Osteoblast (primary cell): ENCODE data around the gene NSA2. TPM values are rescaled to one million over a fixed set of nuclear protein-coding genes. Genes with fewer than 3 reads are reported as not detected.

ENCODE experiments used
- DNase-seq: peaks from one replicate; pipeline ENCODE4 v3.0.0; 2011; ENCODE audit warnings: low spot score, mixed read lengths; ENCODE audit not compliant: insufficient read length; ENCODE audit errors: missing footprints
- H2AFZ ChIP-seq: 2 replicates; pipeline ENCODE4 v1.6.0; 2011; ENCODE audit warnings: mild to moderate bottlenecking, low read length
- H3K27ac ChIP-seq: 2 replicates; pipeline ENCODE4 v1.5.1; 2011; ENCODE audit warnings: mild to moderate bottlenecking, low read depth, low read length, moderate library complexity
- H3K27me3 ChIP-seq: 2 replicates; pipeline ENCODE4 v1.6.0; 2012; ENCODE audit warnings: mild to moderate bottlenecking, control low read depth, inconsistent platforms, low read length, moderate library complexity; ENCODE audit not compliant: insufficient read depth
- H3K36me3 ChIP-seq: 2 replicates; pipeline ENCODE4 v1.5.1; 2011; ENCODE audit warnings: mild to moderate bottlenecking, low read length, control low read depth, moderate library complexity; ENCODE audit not compliant: insufficient read depth
- H3K4me1 ChIP-seq: 2 replicates; pipeline ENCODE4 v1.5.1; 2011; ENCODE audit warnings: mild to moderate bottlenecking, low read length, control low read depth, moderate library complexity; ENCODE audit not compliant: insufficient read depth
- H3K4me2 ChIP-seq: 2 replicates; pipeline ENCODE4 v1.6.0; 2011; ENCODE audit warnings: mild to moderate bottlenecking, low read length; ENCODE audit not compliant: insufficient read depth
- H3K4me3 ChIP-seq: fragments of 200-600 bp; sonication (generic); 3 replicates; pipeline ENCODE4 v1.5.1; 2012; ENCODE audit warnings: mild to moderate bottlenecking, low read length, inconsistent platforms; ENCODE audit not compliant: insufficient read depth
- H3K79me2 ChIP-seq: 2 replicates; pipeline ENCODE4 v1.6.0; 2012; ENCODE audit warnings: mild to moderate bottlenecking, low read length, control low read depth, inconsistent platforms; ENCODE audit not compliant: insufficient read depth
- H3K9me3 ChIP-seq: 2 replicates; pipeline ENCODE4 v1.5.1; 2011; ENCODE audit warnings: low read depth, low read length, control low read depth
- H4K20me1 ChIP-seq: 2 replicates; pipeline ENCODE4 v1.6.0; 2012; ENCODE audit warnings: mild to moderate bottlenecking, low read length, control low read depth; ENCODE audit not compliant: insufficient read depth
- total RNA-seq: library from RNA; depleted of rRNA; stranded (reverse); fragments of >200 nt; gene quantifications from 2 replicates; pipeline ENCODE4 v1.2.3, GENCODE V29; 2012
- TF ChIP-seq, protein P1 (sequence below): IDR thresholded peaks from 2 replicates; pipeline ENCODE4 v1.5.1; 2011; ENCODE audit warnings: mild to moderate bottlenecking, low read depth, low read length, moderate library complexity; ENCODE audit errors: extremely low read depth

NSA2 gene
- total RNA-seq, 1 donor, result 75.6 TPM

DNA sequence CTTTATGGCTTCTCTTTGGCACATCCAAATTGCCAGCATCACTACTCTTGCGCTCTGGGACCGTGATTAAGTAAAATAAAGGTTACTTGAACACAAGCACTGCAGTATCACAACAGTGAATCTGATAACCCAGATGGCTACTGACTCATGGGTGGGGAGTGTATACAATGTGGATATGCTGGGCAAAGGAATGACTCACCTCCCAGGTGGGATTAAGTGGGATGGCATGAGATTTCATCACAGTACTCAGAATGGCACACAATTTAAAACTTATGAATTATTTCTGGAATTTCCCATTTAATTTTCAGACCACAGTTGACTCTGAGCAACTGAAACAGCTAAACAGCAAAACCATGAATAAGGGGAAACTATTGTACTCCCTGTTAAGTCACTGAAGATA, 4.5 kb upstream of the NSA2 start:
- Histone ChIP-seq H3K27me3 (no peaks in the 10 kb centered on the region), H3K4me3 (no peak overlapping the region), H4K20me1 (no peaks in the 10 kb centered on the region), H3K4me1 (peaks cover 33% of the 10 kb centered on the region), H3K27ac (peak overlapping the region; percentile 58), H3K79me2 (peaks cover 56% of the 10 kb centered on the region), H2AFZ (no peak overlapping the region), H3K9me3 (no peaks in the 10 kb centered on the region), H3K36me3 (peaks cover 17% of the 10 kb centered on the region), H3K4me2 (peak overlapping the region; percentile 23)
- TF ChIP-seq, protein P1, sequence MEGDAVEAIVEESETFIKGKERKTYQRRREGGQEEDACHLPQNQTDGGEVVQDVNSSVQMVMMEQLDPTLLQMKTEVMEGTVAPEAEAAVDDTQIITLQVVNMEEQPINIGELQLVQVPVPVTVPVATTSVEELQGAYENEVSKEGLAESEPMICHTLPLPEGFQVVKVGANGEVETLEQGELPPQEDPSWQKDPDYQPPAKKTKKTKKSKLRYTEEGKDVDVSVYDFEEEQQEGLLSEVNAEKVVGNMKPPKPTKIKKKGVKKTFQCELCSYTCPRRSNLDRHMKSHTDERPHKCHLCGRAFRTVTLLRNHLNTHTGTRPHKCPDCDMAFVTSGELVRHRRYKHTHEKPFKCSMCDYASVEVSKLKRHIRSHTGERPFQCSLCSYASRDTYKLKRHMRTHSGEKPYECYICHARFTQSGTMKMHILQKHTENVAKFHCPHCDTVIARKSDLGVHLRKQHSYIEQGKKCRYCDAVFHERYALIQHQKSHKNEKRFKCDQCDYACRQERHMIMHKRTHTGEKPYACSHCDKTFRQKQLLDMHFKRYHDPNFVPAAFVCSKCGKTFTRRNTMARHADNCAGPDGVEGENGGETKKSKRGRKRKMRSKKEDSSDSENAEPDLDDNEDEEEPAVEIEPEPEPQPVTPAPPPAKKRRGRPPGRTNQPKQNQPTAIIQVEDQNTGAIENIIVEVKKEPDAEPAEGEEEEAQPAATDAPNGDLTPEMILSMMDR, result no peak
- no peak for DNase-seq

DNA sequence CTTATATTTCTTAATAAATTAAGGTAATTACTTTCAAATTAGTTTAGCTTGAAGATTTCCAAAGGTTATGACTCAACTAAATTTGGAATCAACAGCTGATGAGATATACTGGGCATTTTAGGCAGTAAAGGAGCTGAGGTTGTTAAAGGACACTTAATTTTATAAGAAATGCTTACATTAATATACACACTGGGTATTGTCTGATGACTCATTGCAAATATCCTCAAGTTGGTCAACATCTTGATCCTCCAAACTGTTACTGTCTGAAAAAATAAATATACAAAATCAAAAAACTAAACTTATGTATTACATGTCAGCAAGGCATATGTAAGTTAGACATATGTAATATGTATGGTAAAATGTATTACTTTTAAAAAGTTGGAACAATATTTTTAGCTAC, 3.5 kb upstream of the NSA2 start:
- no peaks in the 10 kb centered on the region for H3K9me3 ChIP-seq
- DNase-seq, result no peak
- no peak overlapping the region for H2AFZ ChIP-seq
- H3K4me1 ChIP-seq, result peaks cover 41% of the 10 kb centered on the region
- H3K27ac ChIP-seq, result no peak overlapping the region
- H3K4me2 ChIP-seq, result no peak overlapping the region
- TF ChIP-seq, protein P1, result no peak
- no peaks in the 10 kb centered on the region for H4K20me1 ChIP-seq
- H3K79me2 ChIP-seq, result peaks cover 65% of the 10 kb centered on the region
- H3K4me3 ChIP-seq, result no peak overlapping the region
- peaks cover 8% of the 10 kb centered on the region for H3K36me3 ChIP-seq
- H3K27me3 ChIP-seq, result no peaks in the 10 kb centered on the region

DNA sequence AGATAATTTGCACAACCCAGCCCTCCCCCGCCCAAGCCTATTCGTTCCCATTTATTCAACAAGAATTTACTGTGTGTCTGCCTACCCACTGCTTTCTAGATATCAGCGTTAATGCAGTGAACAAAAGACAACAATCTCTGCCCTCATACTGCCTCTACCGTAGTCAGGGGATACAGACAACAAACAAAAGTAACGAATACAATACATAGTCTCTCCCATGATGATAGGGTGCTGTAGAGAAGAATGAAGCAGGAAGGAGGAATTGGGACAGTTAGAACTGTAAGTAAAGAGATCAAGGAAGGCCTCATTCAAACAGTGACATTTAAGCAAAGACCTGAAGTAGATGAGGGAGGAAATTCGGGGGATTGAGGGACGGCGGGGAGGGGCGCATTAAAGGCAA, 1.8 kb upstream of the NSA2 start:
- Histone ChIP-seq H3K27me3 (no peaks in the 10 kb centered on the region), H3K27ac (peak overlapping the region; percentile 22), H3K4me1 (peaks cover 41% of the 10 kb centered on the region), H2AFZ (no peak overlapping the region), H3K4me3 (no peak overlapping the region), H3K4me2 (peak overlapping the region; percentile 100), H3K9me3 (no peaks in the 10 kb centered on the region), H4K20me1 (no peaks in the 10 kb centered on the region), H3K79me2 (peaks cover 66% of the 10 kb centered on the region), H3K36me3 (peaks cover 15% of the 10 kb centered on the region)
- peak; percentile 66 for DNase-seq
- TF ChIP-seq, protein P1, result no peak

DNA sequence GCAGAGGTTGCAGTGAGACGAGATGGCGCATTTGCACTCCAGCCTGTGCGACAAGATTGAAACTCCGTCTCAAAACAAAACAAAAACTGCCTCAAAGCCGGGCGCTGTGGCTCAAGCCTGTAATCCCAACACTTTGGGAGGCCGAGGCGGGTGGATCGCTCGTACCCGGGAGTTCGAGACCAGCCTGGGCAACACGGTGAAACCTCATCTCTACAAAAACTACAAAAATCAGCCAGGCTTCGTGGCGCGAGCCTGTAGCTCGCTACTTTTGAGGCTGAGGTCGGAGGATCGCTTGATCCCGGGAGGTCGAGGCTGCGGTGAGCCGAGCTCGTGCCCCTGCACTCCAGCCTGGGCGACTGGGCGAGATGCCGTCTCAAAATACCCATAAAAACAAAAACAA, 1.1 kb upstream of the NSA2 start:
- H3K4me2 ChIP-seq, result peak overlapping the region; percentile 100
- peaks cover 41% of the 10 kb centered on the region for H3K4me1 ChIP-seq
- TF ChIP-seq, protein P1, result no peak
- peaks cover 22% of the 10 kb centered on the region for H3K36me3 ChIP-seq
- H4K20me1 ChIP-seq, result no peaks in the 10 kb centered on the region
- no peak for DNase-seq
- H3K27ac ChIP-seq, result peak overlapping the region; percentile 74
- peak overlapping the region; percentile 96 for H3K4me3 ChIP-seq
- H3K79me2 ChIP-seq, result peaks cover 62% of the 10 kb centered on the region
- peak overlapping the region; percentile 98 for H2AFZ ChIP-seq
- H3K9me3 ChIP-seq, result no peaks in the 10 kb centered on the region
- no peaks in the 10 kb centered on the region for H3K27me3 ChIP-seq
